Fibroblast of lung (primary cell): Measurements from ENCODE around the gene NEDD4L. TPM values are rescaled to one million over a fixed set of nuclear protein-coding genes. Genes with fewer than 3 reads are reported as not detected.
A peak's percentile ranks its signal among the peaks of the same experiment; 100 is the strongest.

Source experiments
- DNase-seq, 2 donors: peaks; one replicate each; pipeline versions ENCODE4 v3.0.0 to v3.0.0-alpha.2; 2010; ENCODE audit warnings: low read depth in 2 of 2
- H2AFZ ChIP-seq: 2 replicates; pipeline ENCODE4 v1.5.1; 2012; ENCODE audit warnings: low read length, control low read depth, inconsistent platforms
- H3K27ac ChIP-seq: 2 replicates; pipeline ENCODE4 v1.5.1; 2011; ENCODE audit warnings: low read length, control low read depth; ENCODE audit not compliant: insufficient read depth
- H3K27me3 ChIP-seq: 2 replicates; pipeline ENCODE4 v1.5.1; 2011; ENCODE audit warnings: mild to moderate bottlenecking, low read length; ENCODE audit not compliant: control insufficient read depth, insufficient read depth
- H3K36me3 ChIP-seq: 2 replicates; pipeline ENCODE4 v1.5.1; 2011; ENCODE audit warnings: low read length; ENCODE audit not compliant: control insufficient read depth, insufficient read depth
- H3K4me1 ChIP-seq: 2 replicates; pipeline ENCODE4 v1.5.1; 2011; ENCODE audit warnings: low read length; ENCODE audit not compliant: control insufficient read depth, insufficient read depth; ENCODE audit errors: extremely low read depth
- H3K4me2 ChIP-seq: 2 replicates; pipeline ENCODE4 v1.5.1; 2011; ENCODE audit warnings: low read length, control low read depth; ENCODE audit not compliant: insufficient read depth; ENCODE audit errors: extremely low read depth
- H3K4me3 ChIP-seq, 4 experiments: fragments of 200-600 bp in 1 of 4; sonication (generic) in 1 of 4; replicated peaks in 1 of 4; 2 replicates each; pipeline ENCODE4 v1.5.1; 2011 to 2016; ENCODE audit warnings: low read length in 4 of 4, low read depth in 3 of 4, mild to moderate bottlenecking in 3 of 4, control low read depth in 2 of 4, inconsistent platforms in 1 of 4, mixed read lengths in 1 of 4; ENCODE audit not compliant: insufficient read depth in 1 of 4; ENCODE audit errors: control extremely low read depth in 1 of 4
- H3K79me2 ChIP-seq: 2 replicates; pipeline ENCODE4 v1.5.1; 2012; ENCODE audit warnings: mild to moderate bottlenecking, low read length, inconsistent platforms; ENCODE audit not compliant: control insufficient read depth, insufficient read depth
- H3K9ac ChIP-seq: 2 replicates; pipeline ENCODE4 v1.5.1; 2011; ENCODE audit warnings: mild to moderate bottlenecking, low read length, control low read depth; ENCODE audit not compliant: insufficient read depth
- H3K9me3 ChIP-seq: 2 replicates; pipeline ENCODE4 v1.5.1; 2012; ENCODE audit warnings: low read depth, low read length; ENCODE audit not compliant: control insufficient read depth, insufficient read depth
- H4K20me1 ChIP-seq: 2 replicates; pipeline ENCODE4 v1.5.1; 2011; ENCODE audit warnings: low read length; ENCODE audit not compliant: control insufficient read depth, insufficient read depth; ENCODE audit errors: extremely low read depth
- CTCF ChIP-seq, 2 donors: IDR thresholded peaks in 1 of 2; conservative IDR thresholded peaks in 1 of 2; 1 replicate in 1 of 2; 2 replicates in 1 of 2; pipeline ENCODE4 v1.5.1; 2011 to 2012; ENCODE audit warnings: low read length in 2 of 2, control low read depth in 1 of 2, inconsistent platforms in 1 of 2, low read depth in 1 of 2, mild to moderate bottlenecking in 1 of 2
- EZH2 ChIP-seq: IDR thresholded peaks from 2 replicates; pipeline ENCODE4 v1.5.1; 2012; ENCODE audit warnings: low read length, control low read depth, mild to moderate bottlenecking; ENCODE audit errors: missing control alignments
- polyA plus RNA-seq, 2 donors: library from polyadenylated mRNA; depleted of rRNA in 1 of 2; stranded (reverse) in 1 of 2; unstranded in 1 of 2; fragments of >200 nt; gene quantifications; 2 replicates each; pipeline ENCODE4 v1.2.1, GENCODE V29; 2011 to 2012; ENCODE audit warnings: missing spikeins in 1 of 2
- total RNA-seq: library from RNA; depleted of rRNA; stranded (reverse); fragments of >200 nt; gene quantifications from 2 replicates; pipeline ENCODE4 v1.2.1, GENCODE V29; 2014

Gene NEDD4L
- total and polyA plus RNA-seq, 2 donors (not counting 1 experiment from before 2014, with no cell fraction given): 5.5 to 18.7 TPM

DNA sequence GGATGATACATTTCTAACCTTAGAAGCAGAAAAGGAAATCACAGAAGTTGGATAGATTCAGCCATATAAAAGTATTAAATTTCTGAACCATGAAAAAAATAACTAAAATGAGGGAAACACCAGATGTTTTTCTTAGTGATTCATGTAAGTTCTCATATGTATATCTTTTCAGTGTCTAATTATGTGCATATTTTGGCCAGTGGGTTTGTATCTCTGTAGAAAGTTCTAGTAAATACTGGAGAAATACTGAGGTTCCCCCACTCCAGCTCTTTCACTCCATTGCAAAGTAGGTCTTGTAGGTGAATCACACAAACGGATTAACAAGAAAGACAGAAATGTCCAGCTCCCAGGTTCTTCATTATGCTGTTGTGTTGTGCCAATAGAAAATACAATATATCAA is 222.3 kb downstream of the NEDD4L start:
- no peaks in the 10 kb centered on the region for H4K20me1 ChIP-seq
- H3K79me2 ChIP-seq: no peaks in the 10 kb centered on the region

DNA sequence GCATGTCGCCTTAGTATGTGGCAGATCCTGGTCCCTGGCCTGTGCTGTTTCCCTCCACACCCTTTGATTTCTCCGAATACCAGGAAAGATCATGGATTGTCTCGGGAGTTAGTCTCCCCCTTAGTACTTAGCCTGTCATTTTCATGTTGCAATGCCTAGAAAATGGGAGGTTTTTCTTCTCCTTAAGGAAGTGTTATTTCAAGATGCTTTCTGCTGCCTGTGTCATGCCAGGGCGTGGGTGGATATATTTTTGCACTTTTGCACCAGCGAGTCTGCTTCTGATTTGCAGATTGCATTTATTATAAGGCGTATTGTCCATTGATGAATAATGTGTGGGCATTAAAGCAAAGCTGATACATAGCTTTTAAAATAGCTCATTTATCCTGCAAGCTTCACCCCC is 223.5 kb downstream of the NEDD4L start:
- no peaks in the 10 kb centered on the region for H3K27me3 ChIP-seq
- no peak overlapping the region for H3K4me2 ChIP-seq
- no peaks in the 10 kb centered on the region for H3K9me3 ChIP-seq
- no peaks in the 10 kb centered on the region for H3K79me2 ChIP-seq
- no peak overlapping the region for H3K27ac ChIP-seq
- H3K36me3 ChIP-seq: no peaks in the 10 kb centered on the region
- peak in 1 of 2 donors; percentile 32 for DNase-seq
- H3K9ac ChIP-seq: no peak overlapping the region
- H3K4me1 ChIP-seq: no peaks in the 10 kb centered on the region
- no peak overlapping the region for H3K4me3 ChIP-seq
- TF ChIP-seq CTCF (conservative IDR thresholded peaks at IDR 0.05 in 1 of 2, IDR thresholded peaks at IDR 0.05 in 1 of 2; ENCODE audit: low read depth in 1 of 2, low read length in 2 of 2): no peak
- TF ChIP-seq EZH2: no peak
- H4K20me1 ChIP-seq: no peaks in the 10 kb centered on the region
- no peak overlapping the region for H2AFZ ChIP-seq

More for the DNA sequence above, 222.3 kb downstream of the NEDD4L start:
- Histone ChIP-seq H3K27me3 (no peaks in the 10 kb centered on the region), H2AFZ (no peak overlapping the region), H3K4me1 (no peaks in the 10 kb centered on the region), H3K27ac (no peak overlapping the region), H3K9me3 (no peaks in the 10 kb centered on the region), H3K9ac (no peak overlapping the region), H3K4me2 (no peak overlapping the region), H3K4me3 (no peak overlapping the region), H3K36me3 (no peaks in the 10 kb centered on the region)
- TF ChIP-seq CTCF (conservative IDR thresholded peaks at IDR 0.05 in 1 of 2, IDR thresholded peaks at IDR 0.05 in 1 of 2; ENCODE audit: low read depth in 1 of 2, low read length in 2 of 2) (no peak), EZH2 (no peak)
- no peak for DNase-seq

DNA sequence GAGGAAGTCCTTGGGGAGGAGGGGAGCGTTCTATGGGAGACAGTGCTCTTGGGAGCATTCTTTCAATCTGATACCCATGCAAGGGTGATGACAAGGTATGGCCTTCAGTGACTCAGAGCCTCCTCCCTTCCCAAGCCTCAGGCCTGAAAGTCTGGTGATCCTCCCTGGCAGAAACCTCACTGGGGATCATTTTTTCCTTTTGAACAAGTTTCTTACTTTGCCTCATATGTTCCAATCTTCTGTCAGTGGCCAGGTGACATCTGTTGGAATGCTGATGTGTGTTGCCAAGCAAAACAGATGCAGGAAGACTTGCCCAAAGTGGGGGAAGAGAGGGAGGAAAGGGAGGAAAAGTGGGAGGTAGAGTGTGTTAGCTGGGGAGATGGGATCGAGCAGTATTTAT is 224.8 kb downstream of the NEDD4L start:
- no peak overlapping the region for H3K9ac ChIP-seq

More for the DNA sequence above, 224.8 kb downstream of the NEDD4L start:
- Histone ChIP-seq H4K20me1 (no peaks in the 10 kb centered on the region), H3K4me2 (no peak overlapping the region), H3K27me3 (no peaks in the 10 kb centered on the region), H2AFZ (no peak overlapping the region), H3K4me3 (no peak overlapping the region), H3K4me1 (no peaks in the 10 kb centered on the region), H3K27ac (no peak overlapping the region), H3K36me3 (no peaks in the 10 kb centered on the region), H3K9me3 (no peaks in the 10 kb centered on the region), H3K79me2 (no peaks in the 10 kb centered on the region)
- peak in 1 of 2 donors; percentile 87 for DNase-seq
- no peak for TF ChIP-seq CTCF (conservative IDR thresholded peaks at IDR 0.05 in 1 of 2, IDR thresholded peaks at IDR 0.05 in 1 of 2; ENCODE audit: low read depth in 1 of 2, low read length in 2 of 2)
- TF ChIP-seq EZH2: no peak
